ENCODE measurements around the gene NAALADL1. TPM values are rescaled to one million over a fixed set of nuclear protein-coding genes. Genes with fewer than 3 reads are reported as not detected.

Gene NAALADL1
- total and polyA plus RNA-seq, 4 donors = 7.4 to 22.0 (median 13.2) TPM

DNA sequence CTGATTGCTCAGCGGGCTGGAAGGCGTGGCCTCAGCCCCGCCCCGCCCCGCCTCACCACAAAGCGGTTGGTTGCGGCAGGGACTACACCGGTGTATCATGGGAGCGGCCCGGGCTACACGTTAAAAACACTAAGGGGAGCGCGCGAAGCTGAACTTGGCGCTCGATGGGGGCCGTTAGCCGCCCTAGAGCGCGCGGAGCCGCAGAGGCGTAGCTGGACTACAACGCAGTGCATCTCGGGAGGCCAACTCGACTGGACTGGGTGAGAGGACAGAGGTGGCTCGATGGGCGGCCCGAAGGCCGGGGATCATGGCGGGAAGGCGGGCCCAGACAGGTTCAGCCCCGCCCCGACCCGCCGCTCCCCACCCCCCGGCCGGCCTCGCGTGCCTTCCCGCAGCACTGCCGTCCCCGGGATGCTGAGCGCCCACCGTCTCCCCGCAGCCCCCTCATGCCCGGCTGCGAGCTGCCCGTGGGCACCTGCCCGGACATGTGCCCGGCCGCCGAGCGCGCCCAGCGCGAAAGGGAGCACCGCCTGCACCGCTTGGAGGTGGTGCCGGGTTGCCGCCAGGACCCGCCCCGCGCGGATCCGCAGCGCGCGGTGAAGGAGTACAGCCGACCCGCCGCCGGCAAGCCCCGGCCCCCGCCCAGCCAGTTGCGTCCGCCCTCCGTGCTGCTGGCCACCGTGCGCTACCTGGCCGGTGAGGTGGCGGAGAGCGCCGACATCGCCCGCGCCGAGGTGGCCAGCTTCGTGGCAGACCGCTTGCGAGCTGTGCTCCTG, 17.3 kb downstream of the NAALADL1 start, which contains the start of gene SAC3D1:
Gene SAC3D1, plus strand, starts transcription at position 364 of the 776 bp plus-strand sequence. Its CDS starts 83 bp downstream, at position 447.
- no peak for TF ChIP-seq CTCF (IDR thresholded peaks at IDR 0.05; ENCODE audit: control extremely low read depth, extremely low read depth)
- H3K27me3 ChIP-seq (ENCODE audit: control insufficient read depth in 3 of 3, insufficient read depth in 3 of 3, low read length in 2 of 3) = no peaks in the 10 kb centered on the region
- no peaks in the 10 kb centered on the region for H3K9me3 ChIP-seq (ENCODE audit: control insufficient read depth in 4 of 4, insufficient read depth in 3 of 4, low read length in 3 of 4)
- H3K27ac ChIP-seq (ENCODE audit: low read depth in 1 of 2, low read length in 1 of 2) = peak within 1 kb of the TSS; percentile 91 to 98
- 1% methylated on average over 71 to 91 of the region's 91 CpGs for WGBS, 2 donors
- peaks cover 0 to 18% (median 0%) of the 10 kb centered on the region in 5 donors for H3K4me1 ChIP-seq (ENCODE audit: control insufficient read depth in 5 of 5, insufficient read depth in 5 of 5, low read length in 5 of 5)
- ATAC-seq (ENCODE audit: insufficient read depth, low FRiP score) (peak; percentile 95), DNase-seq (peak; percentile 95 to 96 (median 95))
- peaks cover 0 to 35% (median 20%) of the 10 kb centered on the region in 4 donors for H3K36me3 ChIP-seq (ENCODE audit: control insufficient read depth in 4 of 4, insufficient read depth in 4 of 4, low read length in 4 of 4)
- peak within 1 kb of the TSS in 1 of 2 donors; percentile 49 for H3K9ac ChIP-seq (ENCODE audit: insufficient read depth in 1 of 2, low read length in 2 of 2)
- peak within 1 kb of the TSS; percentile 93 for H3K4me3 ChIP-seq

- ATAC-seq (ENCODE audit: insufficient read depth, low FRiP score) = no peak
- peaks cover 0 to 36% (median 17%) of the 10 kb centered on the region in 4 donors for H3K36me3 ChIP-seq (ENCODE audit: control insufficient read depth in 4 of 4, insufficient read depth in 4 of 4, low read length in 4 of 4)
- WGBS, 2 donors = 16 to 24% methylated on average over 7 of the region's 7 CpGs
Measured at GRCh38 chr11:65040520-65040846, 17.9 kb downstream of the NAALADL1 start.

DNA sequence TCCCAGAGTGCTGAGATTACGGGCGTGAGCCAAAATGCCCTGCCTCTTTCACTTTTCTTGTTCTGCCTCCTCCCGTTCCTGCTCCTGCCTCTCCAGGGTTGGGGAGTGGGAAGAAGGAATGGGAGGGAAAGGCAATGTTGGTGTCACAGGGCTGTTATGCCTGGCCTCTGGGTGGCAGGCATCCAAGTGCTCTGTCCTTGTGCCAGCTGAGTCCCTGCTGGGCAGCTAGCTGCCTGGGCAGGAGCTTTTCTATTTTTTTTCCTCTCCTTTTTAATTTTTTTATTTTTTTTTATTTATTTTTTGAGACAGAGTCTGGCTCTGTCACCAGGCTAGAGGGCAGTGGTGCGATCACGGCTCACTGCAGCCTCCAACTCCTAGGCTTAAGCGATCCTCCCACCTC, 21.4 kb downstream of the NAALADL1 start:
- no peak for TF ChIP-seq CTCF (IDR thresholded peaks at IDR 0.05; ENCODE audit: control extremely low read depth, extremely low read depth)
- no peak overlapping the region for H3K4me3 ChIP-seq
- H3K9me3 ChIP-seq (ENCODE audit: control insufficient read depth in 4 of 4, insufficient read depth in 3 of 4, low read length in 3 of 4) = no peaks in the 10 kb centered on the region
- peaks cover 0 to 8% (median 0%) of the 10 kb centered on the region in 5 donors for H3K4me1 ChIP-seq (ENCODE audit: control insufficient read depth in 5 of 5, insufficient read depth in 5 of 5, low read length in 5 of 5)
- ATAC-seq (ENCODE audit: insufficient read depth, low FRiP score) (no peak), DNase-seq (no peak)
- no peak overlapping the region for H3K27ac ChIP-seq (ENCODE audit: low read depth in 1 of 2, low read length in 1 of 2)
- H3K27me3 ChIP-seq (ENCODE audit: control insufficient read depth in 3 of 3, insufficient read depth in 3 of 3, low read length in 2 of 3) = no peaks in the 10 kb centered on the region
- WGBS, 2 donors = 74 to 90% methylated on average over 6 of the region's 6 CpGs
- no peak overlapping the region for H3K9ac ChIP-seq (ENCODE audit: insufficient read depth in 1 of 2, low read length in 2 of 2)
- H3K36me3 ChIP-seq (ENCODE audit: control insufficient read depth in 4 of 4, insufficient read depth in 4 of 4, low read length in 4 of 4) = peaks cover 0 to 47% (median 24%) of the 10 kb centered on the region in 4 donors

More at GRCh38 chr11:65040520-65040846, 17.9 kb downstream of the NAALADL1 start:
- no peak for DNase-seq
- Histone ChIP-seq H3K27me3 (ENCODE audit: control insufficient read depth in 3 of 3, insufficient read depth in 3 of 3, low read length in 2 of 3) (no peaks in the 10 kb centered on the region), H3K27ac (ENCODE audit: low read depth in 1 of 2, low read length in 1 of 2) (peak overlapping the region; percentile 91 to 98), H3K9ac (ENCODE audit: insufficient read depth in 1 of 2, low read length in 2 of 2) (no peak overlapping the region), H3K9me3 (ENCODE audit: control insufficient read depth in 4 of 4, insufficient read depth in 3 of 4, low read length in 3 of 4) (no peaks in the 10 kb centered on the region), H3K4me1 (ENCODE audit: control insufficient read depth in 5 of 5, insufficient read depth in 5 of 5, low read length in 5 of 5) (peaks cover 0 to 18% (median 0%) of the 10 kb centered on the region in 5 donors), H3K4me3 (peak overlapping the region; percentile 75)
- no peak for TF ChIP-seq CTCF (IDR thresholded peaks at IDR 0.05; ENCODE audit: control extremely low read depth, extremely low read depth)

All from lung (tissue), 12 donors.